ENCODE results near the gene CAPN10.

DNA sequence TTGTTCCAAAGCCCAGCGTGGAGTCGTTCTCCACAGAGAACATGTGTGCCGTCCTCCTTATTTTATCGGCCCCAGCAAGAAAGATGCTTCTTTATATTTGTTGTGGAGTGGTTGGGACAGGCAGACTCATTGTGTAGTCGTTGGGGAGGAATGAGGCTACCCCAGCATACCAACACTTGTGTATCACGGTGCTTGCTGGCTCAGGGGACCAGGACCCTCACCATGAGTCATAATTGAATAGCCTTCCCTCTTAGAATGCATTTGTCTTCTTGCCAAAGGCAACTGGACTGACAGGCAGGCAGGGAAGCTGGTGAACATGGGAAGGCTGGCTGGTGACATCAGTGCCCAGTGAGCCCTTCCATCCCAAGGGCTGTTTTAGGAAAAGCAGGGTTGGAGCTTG, 4.7 kb downstream of the CAPN10 start:
- TF ChIP-seq EP300 (IDR thresholded peaks at IDR 0.05) (no peak), POLR2A (IDR thresholded peaks at IDR 0.05) (no peak)
- TF ChIP-seq, protein P1, sequence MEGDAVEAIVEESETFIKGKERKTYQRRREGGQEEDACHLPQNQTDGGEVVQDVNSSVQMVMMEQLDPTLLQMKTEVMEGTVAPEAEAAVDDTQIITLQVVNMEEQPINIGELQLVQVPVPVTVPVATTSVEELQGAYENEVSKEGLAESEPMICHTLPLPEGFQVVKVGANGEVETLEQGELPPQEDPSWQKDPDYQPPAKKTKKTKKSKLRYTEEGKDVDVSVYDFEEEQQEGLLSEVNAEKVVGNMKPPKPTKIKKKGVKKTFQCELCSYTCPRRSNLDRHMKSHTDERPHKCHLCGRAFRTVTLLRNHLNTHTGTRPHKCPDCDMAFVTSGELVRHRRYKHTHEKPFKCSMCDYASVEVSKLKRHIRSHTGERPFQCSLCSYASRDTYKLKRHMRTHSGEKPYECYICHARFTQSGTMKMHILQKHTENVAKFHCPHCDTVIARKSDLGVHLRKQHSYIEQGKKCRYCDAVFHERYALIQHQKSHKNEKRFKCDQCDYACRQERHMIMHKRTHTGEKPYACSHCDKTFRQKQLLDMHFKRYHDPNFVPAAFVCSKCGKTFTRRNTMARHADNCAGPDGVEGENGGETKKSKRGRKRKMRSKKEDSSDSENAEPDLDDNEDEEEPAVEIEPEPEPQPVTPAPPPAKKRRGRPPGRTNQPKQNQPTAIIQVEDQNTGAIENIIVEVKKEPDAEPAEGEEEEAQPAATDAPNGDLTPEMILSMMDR (IDR thresholded peaks at IDR 0.05) = no peak

Measured in tibial nerve (tissue), 4 donors.